G401.6 (cell line): ENCODE data around the gene AIG1.
"Not testable (repeated sequence)": the region's sequence is repeated elsewhere in the genome, so short reads cannot be mapped to it uniquely, and the experiment has no call there.

Experiments used
- FAIRE-seq: peaks from 2 replicates; lab custom pipeline; 2012; peaks lifted over from hg19 to GRCh38; lab: Jason Lieb, UNC

Gene AIG1

DNA sequence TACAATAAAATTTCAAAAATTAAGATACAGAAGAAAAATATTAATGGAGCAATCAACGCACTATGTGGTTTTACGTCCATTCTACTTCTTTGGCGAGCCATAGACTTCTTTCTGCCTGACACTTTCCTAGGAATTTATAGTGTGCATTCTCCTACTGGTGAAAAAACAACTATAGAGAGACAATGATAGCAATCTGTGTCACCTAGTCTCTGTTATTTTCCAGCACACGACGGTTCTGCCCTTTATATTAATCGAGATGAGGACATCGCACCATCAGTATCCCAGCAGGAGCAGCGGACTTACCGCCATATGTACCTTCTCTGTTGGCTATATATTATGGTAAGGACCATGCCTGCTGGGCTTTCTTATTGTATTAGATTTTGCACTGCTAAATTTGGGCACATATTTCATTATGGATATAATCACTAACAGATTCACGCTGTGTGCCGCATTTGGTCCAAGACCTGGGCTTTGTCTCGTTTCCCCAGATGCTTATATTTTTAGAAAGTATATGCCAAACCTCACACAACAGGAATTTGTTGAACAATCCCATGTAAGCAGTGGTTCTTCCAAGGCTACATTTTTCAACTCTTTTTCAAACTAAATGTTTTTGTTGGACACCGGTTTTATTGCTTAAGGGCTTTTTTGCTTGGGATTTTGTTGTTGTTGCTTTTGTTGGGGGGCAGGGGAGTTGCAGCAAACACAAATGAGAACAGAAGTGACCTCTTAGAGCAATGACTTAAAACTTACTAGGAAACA is 223.4 kb downstream of the AIG1 start:
- no peak for FAIRE-seq

- no peak for FAIRE-seq
These were observed 225.6 kb downstream of the AIG1 start for GRCh38 chr6:143286251-143286795.

DNA sequence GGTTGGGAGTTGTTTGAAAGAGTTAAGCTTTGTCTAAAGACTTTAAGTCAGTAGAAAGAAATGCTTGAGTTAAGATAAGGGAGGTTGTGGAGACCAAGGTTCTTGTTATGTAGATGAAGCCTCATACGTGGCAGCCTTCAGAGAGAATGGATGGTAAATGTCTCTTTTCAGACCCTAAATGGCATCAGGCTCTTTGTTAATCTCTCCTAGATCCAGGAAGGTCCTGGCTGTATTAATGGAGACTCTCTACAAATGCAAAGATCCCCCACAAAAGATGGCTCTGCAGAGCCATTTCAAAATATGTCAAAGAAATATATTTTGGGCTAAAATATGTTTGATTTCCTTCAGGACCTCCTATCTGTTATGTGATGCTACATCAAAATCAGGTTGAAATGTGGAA is 228.2 kb downstream of the AIG1 start:
- FAIRE-seq = no peak

DNA sequence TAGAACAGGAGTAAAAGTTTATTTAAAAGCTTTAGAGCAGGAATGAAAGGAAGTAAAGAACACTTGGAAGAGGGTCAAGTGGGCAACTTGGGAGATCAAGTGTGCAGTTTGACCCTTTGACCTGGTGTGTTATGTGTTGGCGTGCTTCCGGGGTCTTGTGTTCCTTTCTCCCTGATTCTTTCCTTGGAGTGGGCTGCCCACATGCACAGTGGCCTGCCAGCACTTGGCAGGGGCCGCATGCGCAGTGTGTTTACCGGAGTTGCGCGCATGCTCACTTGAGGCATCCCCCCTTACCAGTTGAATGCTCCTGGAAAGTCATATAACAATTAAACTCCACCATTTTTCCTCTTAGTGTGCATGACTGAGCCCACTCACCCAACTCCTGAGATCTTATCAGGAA is 229.5 kb downstream of the AIG1 start:
- FAIRE-seq = no peak

DNA sequence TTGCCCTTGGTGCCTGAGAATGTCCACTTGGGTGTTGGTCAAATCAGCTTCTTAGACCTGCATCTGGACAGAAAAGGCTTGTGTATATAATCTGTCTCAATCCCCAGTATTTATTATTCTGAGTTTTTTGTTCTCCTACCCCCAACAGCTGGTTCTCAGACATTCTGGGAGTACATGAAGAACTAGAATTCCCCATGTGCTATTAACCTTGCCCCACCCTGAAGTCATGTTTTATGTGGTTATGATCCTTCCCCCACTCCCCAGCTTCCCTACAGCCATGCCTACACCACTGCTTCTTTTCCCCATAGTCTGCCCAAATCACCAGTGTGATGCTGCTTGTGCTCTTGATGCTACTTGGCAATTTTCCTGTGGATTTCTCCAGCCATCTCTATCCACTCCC is 232.8 kb downstream of the AIG1 start:
- FAIRE-seq = no peak

GRCh38 chr6:143294265-143294860 is 233.7 kb downstream of the AIG1 start:
- FAIRE-seq = no peak

- FAIRE-seq = no peak
These were observed 235.2 kb downstream of the AIG1 start for GRCh38 chr6:143295932-143296331.

DNA sequence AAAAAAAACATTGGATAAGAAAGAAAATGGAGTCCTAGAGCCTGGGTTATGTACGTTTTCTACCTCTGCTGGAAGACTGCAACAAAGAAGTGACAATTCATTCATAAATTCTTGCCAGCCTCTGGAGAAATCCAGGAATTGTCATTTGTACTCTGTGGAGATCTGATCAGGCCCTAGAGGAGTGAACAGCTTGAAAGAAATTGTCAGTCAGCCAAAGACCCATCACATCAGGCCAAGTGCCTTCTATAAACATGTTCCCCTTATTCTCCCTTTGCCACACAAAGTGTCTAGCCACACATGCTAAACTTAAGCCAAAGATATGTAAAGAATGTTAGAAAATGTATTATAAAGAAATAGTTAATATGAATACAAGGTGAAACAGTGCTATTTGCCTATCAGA is 237.4 kb downstream of the AIG1 start:
- FAIRE-seq = no peak

DNA sequence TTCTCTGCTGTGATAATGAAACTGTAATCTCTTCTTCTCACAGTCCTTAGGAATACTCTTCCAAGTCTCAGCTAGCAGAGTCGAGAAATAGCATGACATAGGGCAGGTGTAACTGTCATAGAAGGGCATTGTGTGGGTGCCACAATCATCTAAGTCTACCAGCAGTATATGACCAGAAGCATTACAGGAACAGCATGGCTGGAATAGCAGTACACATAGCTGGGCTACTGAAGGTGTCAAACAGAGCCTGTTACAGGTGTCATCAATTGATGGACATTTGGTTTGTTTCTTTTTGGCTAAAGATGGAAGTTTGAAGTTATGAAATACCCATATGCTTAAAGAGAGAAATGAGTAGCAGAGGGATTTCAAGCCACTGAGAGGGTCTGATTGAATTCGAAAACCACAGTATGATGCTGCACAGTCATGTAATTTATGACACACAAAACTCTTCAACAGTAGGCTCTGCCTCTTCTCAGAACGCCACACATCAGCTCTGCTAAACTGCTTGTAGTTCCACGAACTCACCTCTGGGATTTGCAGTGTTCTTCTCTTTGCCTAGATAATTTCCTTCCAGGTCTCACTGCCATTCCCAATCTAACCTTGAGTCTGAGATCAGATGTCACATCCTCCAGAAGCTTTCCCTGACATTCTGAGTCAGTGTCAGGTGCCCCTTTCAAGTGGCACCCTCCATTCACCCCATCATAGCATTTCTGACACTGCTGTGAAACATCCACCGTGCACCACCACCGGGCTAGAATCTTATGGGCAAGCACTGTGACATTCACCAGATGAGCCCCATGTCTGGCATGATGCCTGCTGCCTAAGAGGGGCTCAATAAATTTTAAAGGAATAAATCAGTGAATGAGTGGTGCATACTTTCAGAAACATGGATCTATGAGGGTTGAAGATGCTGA is 238.8 kb downstream of the AIG1 start:
- no peak for FAIRE-seq

DNA sequence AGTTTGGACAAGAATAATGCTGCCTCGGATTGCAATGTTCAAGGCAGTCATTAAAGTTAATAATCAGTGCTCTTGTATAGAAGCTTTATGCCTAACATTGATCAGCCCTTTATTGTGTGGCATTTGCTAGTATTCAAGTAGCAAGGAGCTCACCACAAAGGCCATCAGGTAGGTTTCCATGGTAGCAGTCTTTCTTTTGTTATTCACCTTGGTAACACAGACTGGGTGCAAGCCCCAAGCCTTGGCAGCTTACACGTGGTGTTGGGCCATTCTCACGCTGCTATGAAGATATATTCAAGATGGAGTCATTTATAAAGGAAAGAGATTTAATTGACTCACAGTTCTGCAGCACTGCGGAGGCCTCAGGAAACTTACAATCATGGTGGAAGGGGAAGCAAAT is 240.5 kb downstream of the AIG1 start:
- no peak for FAIRE-seq

DNA sequence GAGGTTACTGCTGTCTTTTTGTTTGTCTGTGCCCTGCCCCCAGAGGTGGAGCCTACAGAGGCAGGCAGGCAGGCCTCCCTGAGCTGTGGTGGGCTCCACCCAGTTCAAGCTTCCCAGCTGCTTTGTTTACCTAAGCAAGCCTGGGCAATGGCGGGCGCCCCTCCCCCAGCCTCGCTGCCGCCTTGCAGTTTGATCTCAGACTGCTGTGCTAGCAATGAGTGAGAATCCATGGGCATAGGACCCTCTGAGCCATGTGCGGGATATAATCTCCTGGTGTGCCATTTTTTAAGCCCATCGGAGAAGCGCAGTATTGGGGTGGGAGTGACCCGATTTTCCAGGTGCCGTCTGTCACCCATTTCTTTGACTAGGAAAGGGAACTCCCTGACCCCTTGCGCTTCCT is 247.1 kb downstream of the AIG1 start:
- FAIRE-seq = not testable (repeated sequence)

- FAIRE-seq = no peak
These were observed 252.5 kb downstream of the AIG1 start for GRCh38 chr6:143313163-143313562.

DNA sequence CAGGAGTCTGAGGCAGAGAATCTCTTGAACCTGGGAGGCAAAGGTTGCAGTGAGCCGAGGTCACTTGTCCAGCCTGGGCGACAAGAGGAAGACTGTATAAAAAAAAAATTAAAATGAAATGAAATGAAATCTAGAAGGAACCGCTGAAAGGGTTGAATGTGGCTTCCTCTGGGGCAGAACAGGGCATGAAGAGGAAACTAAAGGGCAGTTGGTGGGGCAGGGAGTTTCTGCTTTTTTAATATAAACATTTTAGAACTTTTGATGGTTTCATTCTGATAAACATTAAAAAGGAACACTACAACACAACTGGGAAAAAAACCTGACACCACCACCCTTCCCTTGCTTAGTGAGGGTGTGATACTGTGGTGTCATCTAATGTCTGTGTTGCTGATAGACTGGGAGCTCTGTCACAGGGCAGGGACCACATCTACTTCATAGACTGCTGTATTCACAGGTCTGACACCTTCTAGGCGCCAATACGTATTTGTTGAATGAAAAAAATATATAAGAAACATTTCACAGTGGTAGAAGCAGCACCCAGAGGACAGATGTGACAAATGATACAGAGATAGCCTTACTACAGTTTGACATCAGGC is 260.9 kb downstream of the AIG1 start:
- FAIRE-seq = no peak

- FAIRE-seq = no peak
These were observed 261.7 kb downstream of the AIG1 start for GRCh38 chr6:143322386-143322785.

DNA sequence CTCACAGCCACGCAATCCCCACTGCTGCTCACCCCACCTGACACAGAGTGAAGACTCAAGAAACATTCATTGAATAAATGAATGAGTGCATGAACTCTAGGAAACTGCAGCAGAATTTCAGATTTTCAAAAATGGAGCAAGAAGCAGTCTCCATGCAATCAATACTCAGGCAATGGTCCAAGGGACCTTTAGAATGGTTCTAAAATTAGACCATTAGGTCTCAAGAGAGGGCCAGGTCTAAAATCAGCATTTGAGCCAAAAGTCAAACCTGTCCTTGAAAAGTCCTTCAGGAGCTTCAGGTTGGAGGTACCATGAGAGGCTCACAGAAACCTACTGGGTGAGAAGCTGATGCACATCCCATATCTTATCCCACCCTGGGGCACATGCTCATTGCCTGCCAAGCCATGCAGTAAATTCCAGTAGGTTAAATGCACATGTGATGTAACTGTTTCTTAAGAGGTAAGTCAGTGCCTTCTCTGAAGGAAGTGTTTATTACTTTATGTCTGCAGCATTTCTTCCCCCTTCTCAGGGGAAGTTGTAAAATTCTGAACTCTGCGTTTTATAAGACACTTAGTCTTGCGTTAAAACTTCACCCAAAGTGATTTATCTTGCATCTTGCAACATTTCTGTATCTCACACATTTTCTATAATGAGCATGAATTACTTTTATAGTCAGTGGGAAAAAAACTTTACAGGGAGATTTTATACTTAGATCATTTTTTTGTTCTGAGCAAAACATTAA is 263.2 kb downstream of the AIG1 start:
- no peak for FAIRE-seq

DNA sequence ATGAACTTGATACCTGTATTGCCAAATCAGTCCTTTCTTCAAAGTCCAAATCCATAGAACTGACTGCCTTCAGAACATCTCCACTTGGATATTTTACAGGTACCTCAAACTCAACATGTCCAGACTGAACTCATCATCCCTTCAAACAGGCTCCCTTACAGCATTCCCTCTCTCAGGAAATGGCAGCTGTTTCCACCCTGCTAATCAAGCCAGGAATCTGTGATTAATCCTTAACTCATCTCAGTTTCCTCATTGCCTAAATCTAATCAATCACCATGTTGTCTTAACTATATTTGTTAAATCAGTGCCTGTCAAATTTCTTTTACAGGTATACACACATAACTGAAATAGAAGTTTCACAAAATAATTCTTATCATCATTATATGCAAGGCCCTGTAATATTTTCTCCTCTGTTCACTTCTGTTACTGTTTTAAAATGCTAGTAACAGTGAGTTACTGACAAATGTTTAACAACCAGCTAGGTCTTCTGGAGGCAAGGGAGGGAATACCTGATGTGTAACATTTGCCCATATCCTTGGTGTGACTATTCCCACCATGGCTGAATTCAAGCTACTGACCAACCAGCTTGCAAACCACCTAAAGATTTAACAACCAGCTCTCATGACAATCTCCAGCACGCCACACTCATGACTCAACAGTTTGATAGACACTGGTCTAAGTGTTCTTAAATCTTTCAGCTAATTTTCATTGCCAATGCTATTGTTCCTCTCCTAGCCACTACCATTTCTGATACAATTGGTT is 264.9 kb downstream of the AIG1 start:
- no peak for FAIRE-seq

DNA sequence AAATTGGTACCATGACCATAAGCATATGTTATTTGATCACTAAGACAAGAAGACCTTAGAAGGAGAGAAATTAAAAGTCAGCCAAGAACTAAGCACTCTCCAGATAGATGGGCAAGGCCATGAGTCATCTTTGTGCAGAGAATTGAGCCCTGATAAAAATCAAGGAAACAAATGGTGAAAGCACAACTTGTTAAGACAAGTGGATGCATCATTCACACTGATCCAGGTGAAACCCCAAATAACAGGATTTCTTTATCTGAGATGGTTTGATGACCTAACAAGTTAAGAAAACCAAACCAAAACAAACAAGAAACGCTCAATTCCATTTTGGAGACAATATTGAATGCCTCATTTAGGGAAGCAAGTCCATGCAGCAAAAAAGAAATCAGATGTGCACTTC is 268.2 kb downstream of the AIG1 start:
- no peak for FAIRE-seq

DNA sequence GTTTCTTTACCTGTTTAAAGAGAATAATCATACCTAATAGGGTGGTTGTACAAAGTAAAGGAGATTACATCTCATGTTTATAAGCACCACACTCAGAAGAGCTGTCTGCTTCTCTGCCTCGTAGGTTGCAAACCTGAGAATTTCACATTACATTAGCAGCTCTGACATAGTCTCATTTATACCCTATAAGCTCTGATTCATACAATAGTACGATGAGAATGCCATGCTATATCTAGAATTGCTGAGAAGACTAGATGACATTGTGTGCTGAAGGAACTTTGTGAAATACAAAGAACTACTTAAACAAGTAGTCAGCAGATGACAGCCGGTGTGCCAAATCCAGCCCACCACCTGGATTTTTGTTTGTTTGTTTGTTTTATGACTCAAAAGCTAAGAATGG is 268.6 kb downstream of the AIG1 start:
- FAIRE-seq = no peak

DNA sequence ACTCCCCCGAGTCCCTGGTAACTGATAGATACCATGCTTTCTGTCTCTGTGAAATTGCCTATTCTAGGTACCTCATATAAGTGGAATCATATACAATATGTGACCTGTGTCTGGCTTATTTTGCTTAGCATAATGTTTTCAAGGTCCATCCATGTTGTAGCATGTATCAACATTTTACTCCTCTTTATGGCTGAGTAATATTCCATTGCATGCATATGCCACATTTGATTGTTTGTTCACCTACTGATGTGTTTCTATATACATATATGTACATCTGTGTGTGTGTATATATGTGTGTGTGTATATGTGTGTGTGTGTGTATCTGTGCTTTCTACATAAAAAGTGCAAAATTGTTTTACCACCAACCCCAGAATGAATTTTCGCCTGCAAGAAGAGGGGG is 270.7 kb downstream of the AIG1 start:
- no peak for FAIRE-seq

GRCh38 chr6:143332153-143332845 is 271.6 kb downstream of the AIG1 start:
- FAIRE-seq = no peak
